ENCODE measurements around the gene TSPAN17.

The TSPAN17 gene

GRCh38 chr5:176659512-176659839, 12.2 kb downstream of the TSPAN17 start:
- no peak overlapping the region for H3K4me3 ChIP-seq (ENCODE audit: low read depth, low read length, poor library complexity, severe bottlenecking)
- no peaks in the 10 kb centered on the region for H3K4me1 ChIP-seq (ENCODE audit: insufficient read depth, low read length, severe bottlenecking)
- no peaks in the 10 kb centered on the region for H3K9me2 ChIP-seq (ENCODE audit: low read depth, low read length)
- no peak overlapping the region for H2AFZ ChIP-seq (ENCODE audit: low read length)
- H3K9me3 ChIP-seq (ENCODE audit: low read length), result no peaks in the 10 kb centered on the region
- no peak overlapping the region for H3K27ac ChIP-seq (ENCODE audit: low read depth, low read length, poor library complexity, severe bottlenecking)
- H3K4me2 ChIP-seq (ENCODE audit: low read length), result no peak overlapping the region
- H3K9ac ChIP-seq (ENCODE audit: low read length), result no peak overlapping the region
- H3K27me3 ChIP-seq (ENCODE audit: insufficient read depth, low read length), result peaks cover 3% of the 10 kb centered on the region; the same call in 1 of the 2 replicates
- H3K79me2 ChIP-seq (ENCODE audit: insufficient read depth, low read length), result no peaks in the 10 kb centered on the region
- TF ChIP-seq CTCF (IDR thresholded peaks at IDR 0.05; ENCODE audit: low read length) (no peak), EZH2 (IDR thresholded peaks at IDR 0.05; ENCODE audit: borderline replicate concordance, low read length) (no peak)
- H3F3A ChIP-seq (ENCODE audit: insufficient read depth, low read length), result no peaks in the 10 kb centered on the region
- no peaks in the 10 kb centered on the region for H3K36me3 ChIP-seq (ENCODE audit: insufficient read depth, low read length)
- H4K20me1 ChIP-seq (ENCODE audit: insufficient read depth, low read length), result no peaks in the 10 kb centered on the region

- H3K9ac ChIP-seq (ENCODE audit: low read length), result no peak overlapping the region
- no peaks in the 10 kb centered on the region for H3K9me3 ChIP-seq (ENCODE audit: low read length)
- H4K20me1 ChIP-seq (ENCODE audit: insufficient read depth, low read length), result no peaks in the 10 kb centered on the region
- H2AFZ ChIP-seq (ENCODE audit: low read length), result no peak overlapping the region
- no peak for TF ChIP-seq CTCF (IDR thresholded peaks at IDR 0.05; ENCODE audit: low read length)
- TF ChIP-seq EZH2 (IDR thresholded peaks at IDR 0.05; ENCODE audit: borderline replicate concordance, low read length), result no peak
- no peaks in the 10 kb centered on the region for H3K79me2 ChIP-seq (ENCODE audit: insufficient read depth, low read length)
- no peak overlapping the region for H3K4me3 ChIP-seq (ENCODE audit: low read depth, low read length, poor library complexity, severe bottlenecking)
- H3F3A ChIP-seq (ENCODE audit: insufficient read depth, low read length), result no peaks in the 10 kb centered on the region
- no peaks in the 10 kb centered on the region for H3K4me1 ChIP-seq (ENCODE audit: insufficient read depth, low read length, severe bottlenecking)
- no peaks in the 10 kb centered on the region for H3K9me2 ChIP-seq (ENCODE audit: low read depth, low read length)
- H3K36me3 ChIP-seq (ENCODE audit: insufficient read depth, low read length), result no peaks in the 10 kb centered on the region
- H3K4me2 ChIP-seq (ENCODE audit: low read length), result no peak overlapping the region
- no peak overlapping the region for H3K27ac ChIP-seq (ENCODE audit: low read depth, low read length, poor library complexity, severe bottlenecking)
- peaks cover 3% of the 10 kb centered on the region; the same call in 1 of the 2 replicates for H3K27me3 ChIP-seq (ENCODE audit: insufficient read depth, low read length)
Measured at GRCh38 chr5:176659860-176660461, 12.7 kb downstream of the TSPAN17 start.

- Histone ChIP-seq H4K20me1 (ENCODE audit: insufficient read depth, low read length) (no peaks in the 10 kb centered on the region), H3K27ac (ENCODE audit: low read depth, low read length, poor library complexity, severe bottlenecking) (no peak overlapping the region), H3K9ac (ENCODE audit: low read length) (no peak overlapping the region), H2AFZ (ENCODE audit: low read length) (no peak overlapping the region), H3K9me2 (ENCODE audit: low read depth, low read length) (no peaks in the 10 kb centered on the region), H3K36me3 (ENCODE audit: insufficient read depth, low read length) (no peaks in the 10 kb centered on the region), H3K79me2 (ENCODE audit: insufficient read depth, low read length) (no peaks in the 10 kb centered on the region), H3K4me2 (ENCODE audit: low read length) (no peak overlapping the region), H3K9me3 (ENCODE audit: low read length) (no peaks in the 10 kb centered on the region), H3K4me3 (ENCODE audit: low read depth, low read length, poor library complexity, severe bottlenecking) (no peak overlapping the region), H3K27me3 (ENCODE audit: insufficient read depth, low read length) (peaks cover 3% of the 10 kb centered on the region; the same call in 1 of the 2 replicates), H3K4me1 (ENCODE audit: insufficient read depth, low read length, severe bottlenecking) (no peaks in the 10 kb centered on the region), H3F3A (ENCODE audit: insufficient read depth, low read length) (no peaks in the 10 kb centered on the region)
- TF ChIP-seq CTCF (IDR thresholded peaks at IDR 0.05; ENCODE audit: low read length), result no peak
- TF ChIP-seq EZH2 (IDR thresholded peaks at IDR 0.05; ENCODE audit: borderline replicate concordance, low read length), result no peak
Measured at GRCh38 chr5:176660530-176660859, 13.2 kb downstream of the TSPAN17 start.

Data from OCI-LY1 (cell line).